RWPE1 (cell line): ENCODE data around the gene ANGPTL4.

Source experiments
- CTCF ChIA-PET: fragments of 350-600 bp; sonication (Branson Sonifier 250); formaldehyde crosslinking; extraction: SDS; loops from one replicate; lab custom pipeline; 2021; lab: Yijun Ruan, JAX
- POLR2A ChIA-PET: fragments of 400-600 bp; formaldehyde crosslinking; extraction: SDS; loops from one replicate; lab custom pipeline; 2020; ENCODE audit warnings: antibody characterized with exemption; ENCODE audit not compliant: low non-redundant PET; lab: Yijun Ruan, JAX
- DNase-seq: peaks from one replicate; pipeline ENCODE4 v3.0.0; 2012; ENCODE audit warnings: low spot score
- H3K27ac ChIP-seq: fragments of 450-650 bp; 2 replicates; pipeline ENCODE4 v1.5.1; 2017
- CTCF ChIP-seq: fragments of 450-650 bp; conservative IDR thresholded peaks from 2 replicates; pipeline ENCODE4 v1.5.1; 2017; ENCODE audit warnings: low read depth, mild to moderate bottlenecking

The ANGPTL4 gene

GRCh38 chr19:8416796-8417195 is 52.8 kb downstream of the ANGPTL4 start:
- peak overlapping the region; percentile 65 for H3K27ac ChIP-seq
- POLR2A ChIA-PET = no interaction called here
- no peak for TF ChIP-seq CTCF
- CTCF ChIA-PET = interaction anchor here (0.6 kb wide), 1 partner anchor 162 kb away, joined by 3 read pairs; no protein-coding TSS in a partner anchor
- no peak for DNase-seq

- no peak for TF ChIP-seq CTCF
- ChIA-PET CTCF (no interaction called here), POLR2A (no interaction called here)
- no peak for DNase-seq
- H3K27ac ChIP-seq = peak overlapping the region; percentile 9; the same call in 1 of the 2 replicates
Measured at GRCh38 chr19:8421484-8422461, 57.8 kb downstream of the ANGPTL4 start.

GRCh38 chr19:8423817-8424223 is 59.9 kb downstream of the ANGPTL4 start:
- peak; percentile 82 for DNase-seq
- ChIA-PET CTCF (interaction anchor here (0.7 kb wide), 2 partner anchors 33 to 81 kb away, joined by 3 to 4 read pairs; no protein-coding TSS in a partner anchor), POLR2A (interaction anchor here (0.5 to 1.1 kb wide), 4 partner anchors 11 to 333 kb away, joined by 3 to 4 read pairs (median 3); partner anchors contain the start of gene MARCHF2)
- H3K27ac ChIP-seq = peak overlapping the region; percentile 82
- no peak for TF ChIP-seq CTCF
